Raji (cell line): ENCODE measurements around the gene RENBP.

Experiments
- POLR2A ChIP-seq: IDR thresholded peaks from 2 replicates; pipeline ENCODE4 v1.6.1; 2011; ENCODE audit warnings: low read depth, low read length, control low read depth; ENCODE audit not compliant: insufficient read depth

RENBP gene

GRCh38 chrX:153965406-153965805 is 21.0 kb upstream of the RENBP start:
- TF ChIP-seq POLR2A = no peak

DNA sequence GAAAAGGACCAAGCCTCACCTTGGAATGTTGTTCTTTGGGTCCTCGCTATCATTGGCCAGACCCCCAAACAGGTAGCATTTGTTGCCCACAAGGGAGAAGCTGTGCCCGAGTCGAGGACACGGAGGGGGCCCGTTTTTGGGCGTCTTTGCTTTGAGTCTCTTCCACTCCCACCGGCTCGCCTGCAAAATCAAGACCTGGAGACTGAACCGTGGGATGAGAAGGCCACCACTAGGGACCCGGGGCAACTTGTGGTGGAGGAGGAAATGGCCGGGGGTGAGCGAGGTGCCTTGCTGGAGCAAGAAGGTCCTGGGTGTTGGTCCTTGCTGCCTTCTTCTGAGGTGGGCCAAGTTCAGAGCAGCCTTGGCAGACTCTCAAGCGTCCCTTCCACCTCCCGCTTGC is 19.7 kb upstream of the RENBP start:
- TF ChIP-seq POLR2A = no peak

DNA sequence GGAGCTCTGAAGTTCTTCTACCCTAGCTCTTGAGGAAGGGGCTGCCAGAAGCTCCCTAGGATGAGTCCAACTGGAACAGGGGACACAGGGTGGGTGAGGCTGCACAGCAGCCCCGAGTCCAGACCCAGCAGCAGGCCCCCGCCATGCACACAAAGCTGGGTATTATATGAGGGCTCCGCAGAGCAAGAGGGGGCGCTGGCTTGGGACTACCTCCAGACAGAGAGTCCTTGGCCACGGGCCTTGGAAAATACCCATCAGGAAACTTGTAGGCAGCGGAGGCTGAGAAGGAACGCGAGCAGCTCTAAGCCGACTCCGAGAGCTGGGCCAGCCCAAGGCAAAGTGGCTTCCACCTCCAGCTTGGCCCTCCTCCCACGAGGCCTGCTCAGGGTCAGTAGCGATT is 19.1 kb upstream of the RENBP start:
- no peak for TF ChIP-seq POLR2A

DNA sequence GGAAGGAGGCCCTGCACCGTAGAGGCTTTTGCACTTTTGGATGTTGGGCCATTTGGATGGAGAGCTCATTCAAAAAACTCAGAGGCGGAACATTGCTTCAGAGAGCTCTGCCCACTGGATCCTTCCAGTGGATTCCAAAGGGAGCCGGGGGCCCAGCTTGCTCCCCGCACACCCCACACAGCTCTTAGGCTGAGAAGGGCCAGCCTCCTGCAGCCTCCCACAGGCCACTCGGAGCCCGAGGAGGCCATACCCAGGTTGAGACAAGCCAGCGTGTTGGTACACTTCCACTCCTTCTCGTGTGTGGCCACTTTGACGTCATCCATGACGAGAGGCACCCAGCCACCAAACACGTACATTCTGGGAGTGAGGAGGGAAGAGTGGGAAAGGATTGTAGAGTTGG is 16.8 kb upstream of the RENBP start:
- TF ChIP-seq POLR2A = no peak

- TF ChIP-seq POLR2A = no peak
Measured at GRCh38 chrX:153960786-153961185, 16.3 kb upstream of the RENBP start.

DNA sequence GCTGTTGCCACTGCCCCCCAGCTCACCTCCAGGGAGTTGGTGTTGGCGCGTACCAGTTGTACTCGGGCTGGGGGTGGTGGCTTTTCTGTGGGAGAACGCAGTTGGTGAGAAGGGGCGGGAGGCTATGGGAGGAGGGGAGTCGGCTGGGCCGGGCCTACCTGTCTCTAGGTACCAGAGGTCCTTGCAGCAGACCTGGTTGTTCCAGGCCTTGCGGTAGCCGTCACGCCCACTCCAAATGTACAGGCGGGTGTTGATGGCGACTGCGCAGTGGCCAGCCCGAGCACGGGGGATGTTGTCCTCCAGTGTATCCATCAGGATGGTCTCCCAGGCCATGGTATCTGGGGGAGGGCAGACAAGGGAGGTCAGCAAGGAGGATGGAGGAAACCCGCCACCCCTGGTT is 15.6 kb upstream of the RENBP start:
- no peak for TF ChIP-seq POLR2A

DNA sequence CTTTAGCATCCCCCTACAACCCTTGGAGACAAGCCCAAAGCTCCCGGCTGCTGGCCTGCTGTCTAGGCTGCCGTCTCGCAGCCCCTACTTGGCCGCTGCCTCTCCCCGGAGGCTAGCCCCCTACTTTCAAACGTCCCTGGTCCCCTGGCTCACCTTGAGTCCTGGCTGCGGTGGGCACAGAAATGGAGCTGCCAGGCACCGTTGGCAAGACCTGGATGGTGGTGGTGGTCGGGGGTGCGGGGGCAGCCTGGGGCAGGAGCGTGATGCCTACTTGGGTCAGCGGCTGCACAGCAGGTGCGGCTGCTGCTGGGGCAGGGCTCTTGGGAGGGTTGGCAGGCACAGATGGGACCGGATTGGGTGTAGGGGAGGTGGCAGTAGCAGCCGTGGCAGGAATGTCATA is 15.2 kb upstream of the RENBP start:
- TF ChIP-seq POLR2A = no peak

GRCh38 chrX:153958605-153959004 is 14.2 kb upstream of the RENBP start:
- no peak for TF ChIP-seq POLR2A

DNA sequence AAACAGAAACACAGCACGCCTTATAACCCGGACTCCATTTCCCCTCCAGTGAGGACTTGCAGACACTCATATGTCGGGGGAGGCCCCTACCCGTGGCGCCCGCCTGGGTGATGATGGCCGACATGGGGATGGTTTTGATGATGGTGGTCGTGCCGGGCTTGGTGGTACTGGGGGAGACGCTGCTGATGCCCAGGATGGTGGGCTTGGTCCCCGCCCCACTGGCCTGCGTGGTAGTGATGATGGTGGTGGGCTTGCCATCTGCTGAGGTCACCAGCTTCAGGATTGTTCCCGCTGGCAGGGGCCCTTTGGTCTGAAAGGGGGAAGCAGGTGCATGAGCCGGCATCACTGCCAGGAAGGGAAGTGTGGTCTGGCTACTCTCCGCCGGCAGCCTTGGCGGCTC is 12.8 kb upstream of the RENBP start:
- TF ChIP-seq POLR2A = no peak

DNA sequence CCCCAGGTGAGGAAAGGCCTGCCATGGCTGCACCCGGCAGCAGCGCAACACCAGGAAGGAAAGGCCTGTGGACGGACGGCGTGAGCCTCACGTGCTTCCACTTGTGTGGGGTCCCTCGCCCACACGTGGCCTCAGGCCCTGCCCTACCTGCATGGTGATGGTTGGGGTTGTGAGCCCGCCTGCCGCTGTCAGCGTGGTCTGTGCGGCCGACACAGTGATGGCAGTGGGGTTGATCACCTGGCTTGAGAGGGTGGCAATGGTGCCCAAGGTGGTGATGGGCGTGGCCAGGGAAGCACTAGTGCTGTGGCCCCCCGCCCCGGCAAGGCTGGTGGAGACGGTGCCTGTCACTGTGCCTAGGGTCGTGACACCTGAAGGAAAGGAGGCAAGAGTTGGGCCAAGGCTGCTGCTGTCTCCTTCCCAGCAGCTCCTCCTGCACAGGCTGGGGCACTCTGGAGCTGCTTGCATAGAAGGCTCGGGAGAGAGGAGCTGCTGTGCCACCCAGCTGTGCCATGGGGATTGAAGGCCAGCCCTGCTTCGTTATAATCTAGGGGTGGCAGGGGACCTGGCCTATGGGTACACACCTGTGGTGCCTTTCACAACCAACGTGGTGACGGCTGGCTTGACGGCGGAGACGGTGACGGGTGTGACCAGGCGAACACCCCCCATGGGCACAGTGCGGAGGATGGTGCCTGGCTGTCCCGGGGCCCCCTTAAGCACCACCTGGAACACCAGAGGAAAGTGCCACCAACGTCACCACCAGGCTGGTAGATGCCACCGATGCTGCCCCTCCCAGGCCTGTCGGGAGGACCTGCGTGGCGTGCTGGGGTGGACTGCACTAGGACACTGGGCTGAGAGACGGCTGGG is 11.8 kb upstream of the RENBP start:
- no peak for TF ChIP-seq POLR2A

GRCh38 chrX:153955228-153955732 is 10.8 kb upstream of the RENBP start:
- TF ChIP-seq POLR2A = no peak

- TF ChIP-seq POLR2A = no peak
Measured at GRCh38 chrX:153954558-153955227, 10.2 kb upstream of the RENBP start.

DNA sequence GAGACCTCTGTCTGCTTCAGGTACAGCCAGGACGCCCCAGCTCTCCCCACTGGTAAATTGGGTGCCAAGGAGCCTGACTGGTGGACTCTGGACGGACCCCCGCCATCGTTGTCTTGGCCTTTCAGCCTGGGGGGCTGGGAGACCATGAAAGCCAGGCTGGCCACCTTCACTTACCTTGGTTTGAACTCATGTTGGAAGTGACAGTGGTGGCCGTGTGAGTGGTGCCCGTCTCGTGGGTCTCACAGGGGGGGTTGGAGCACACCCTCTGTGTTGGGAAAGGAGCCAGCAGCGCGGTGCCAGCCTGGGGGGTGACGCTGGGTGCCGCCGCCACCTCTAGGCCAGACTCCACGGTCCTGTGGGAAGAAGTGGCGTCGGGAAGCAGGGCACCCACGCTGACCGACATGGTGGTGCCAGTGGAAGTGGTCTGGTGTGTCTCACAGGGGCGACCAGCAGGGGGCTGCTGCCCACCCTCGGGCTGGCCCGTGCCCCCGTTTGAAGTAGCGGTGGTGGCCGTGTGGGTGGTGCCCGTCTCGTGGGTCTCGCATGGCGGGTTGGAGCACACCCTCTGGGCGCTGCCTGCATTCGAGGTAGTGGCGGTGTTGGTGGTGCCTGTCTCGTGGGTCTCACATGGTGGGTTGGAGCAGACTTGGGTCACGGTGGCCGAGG is 9.6 kb upstream of the RENBP start:
- TF ChIP-seq POLR2A = no peak

- TF ChIP-seq POLR2A = no peak
Measured at GRCh38 chrX:153953342-153953830, 8.9 kb upstream of the RENBP start.

GRCh38 chrX:153952373-153953026 is 8.1 kb upstream of the RENBP start:
- no peak for TF ChIP-seq POLR2A
